RPMI8226 (cell line): ENCODE data around the gene TMEM132C.
A peak's percentile ranks its signal among the peaks of the same experiment; 100 is the strongest.
"Not testable (repeated sequence)": the region's sequence is repeated elsewhere in the genome, so short reads cannot be mapped to it uniquely, and the experiment has no call there.

ENCODE experiments used
- DNase-seq: peaks from one replicate; pipeline ENCODE4 v3.0.0-alpha.2; 2015

TMEM132C gene

GRCh38 chr12:128267131-128267622 is at the start of gene TMEM132C:
TSS of gene TMEM132C (plus strand) at chr12:128267170. CDS start at chr12:128267403, 233 bp downstream.
- no peak for DNase-seq

- no peak for DNase-seq
These were observed 42.7 kb upstream of the TMEM132C start for GRCh38 chr12:128224226-128224625.

GRCh38 chr12:128228581-128228980 is 38.4 kb upstream of the TMEM132C start:
- DNase-seq = no peak

GRCh38 chr12:128235635-128236417 is 31.1 kb upstream of the TMEM132C start:
- no peak for DNase-seq

GRCh38 chr12:128236525-128236924 is 30.4 kb upstream of the TMEM132C start:
- DNase-seq = no peak

GRCh38 chr12:128240745-128241144 is 26.2 kb upstream of the TMEM132C start:
- DNase-seq = no peak

- no peak for DNase-seq
These were observed 21.8 kb upstream of the TMEM132C start for GRCh38 chr12:128245121-128245520.

- DNase-seq = no peak
These were observed 21.1 kb upstream of the TMEM132C start for GRCh38 chr12:128245905-128246304.

- no peak for DNase-seq
These were observed 16.9 kb upstream of the TMEM132C start for GRCh38 chr12:128250096-128250495.

GRCh38 chr12:128253829-128254228 is 13.1 kb upstream of the TMEM132C start:
- DNase-seq = not testable (repeated sequence)

GRCh38 chr12:128258866-128259555 is 8.0 kb upstream of the TMEM132C start:
- DNase-seq = no peak

GRCh38 chr12:128259556-128260070 is 7.4 kb upstream of the TMEM132C start:
- peak; percentile 29 for DNase-seq

- no peak for DNase-seq
These were observed 5.2 kb upstream of the TMEM132C start for GRCh38 chr12:128261757-128262156.

- no peak for DNase-seq
These were observed 1.4 kb upstream of the TMEM132C start for GRCh38 chr12:128265566-128265965.

GRCh38 chr12:128266086-128266485 is 884 bp upstream of the TMEM132C start:
- DNase-seq = no peak

- DNase-seq = no peak
These were observed 334 bp upstream of the TMEM132C start for GRCh38 chr12:128266541-128267130.

- no peak for DNase-seq
These were observed 845 bp downstream of the TMEM132C start for GRCh38 chr12:128267651-128268378.

GRCh38 chr12:128268379-128268995 is 1.5 kb downstream of the TMEM132C start:
- no peak for DNase-seq

- DNase-seq = no peak
These were observed 2.2 kb downstream of the TMEM132C start for GRCh38 chr12:128269181-128269591.

- DNase-seq = no peak
These were observed 9.5 kb downstream of the TMEM132C start for GRCh38 chr12:128276471-128276870.

- no peak for DNase-seq
These were observed 20.0 kb downstream of the TMEM132C start for GRCh38 chr12:128286970-128287369.

GRCh38 chr12:128288357-128288756 is 21.4 kb downstream of the TMEM132C start:
- no peak for DNase-seq
